Measurements from ENCODE around the gene ODAD3.

- TF ChIP-seq CTCF (IDR thresholded peaks at IDR 0.05; ENCODE audit: insufficient read depth, low read depth, low read length), result no peak
- no peak for TF ChIP-seq EZH2 (IDR thresholded peaks at IDR 0.05; ENCODE audit: insufficient read depth, low read length)
Observed at GRCh38 chr19:11464333-11465265, 29.7 kb upstream of the ODAD3 start.
